OCI-LY3 (cell line): ENCODE data around the gene GATAD2B.

Experiments
- CTCF ChIP-seq: fragments of 200-600, 300-600 bp; sonication (generic); IDR thresholded peaks from 2 replicates; pipeline ENCODE4 v1.5.1; 2014; ENCODE audit warnings: antibody characterized with exemption, low read length, low read depth
- EZH2phosphoT487 ChIP-seq: fragments of 200-600 bp; shearing (Covaris generic); IDR thresholded peaks from 2 replicates; pipeline ENCODE4 v1.6.1; 2018; ENCODE audit warnings: antibody characterized with exemption, mixed run types, low read depth

- 0 out of 2 replicates have a peak, but pooled peaks have one; percentile 6 for TF ChIP-seq CTCF
- peak; percentile 58; the same call in 1 of the 2 replicates for TF ChIP-seq EZH2phosphoT487
These were observed 80.7 kb downstream of the GATAD2B start for GRCh38 chr1:153842006-153842471.
